ENCODE measurements around the gene MRPL38. TPM values are rescaled to one million over a fixed set of nuclear protein-coding genes. Genes with fewer than 3 reads are reported as not detected.

Gene MRPL38
- total RNA-seq, 2 donors from 2014 or later = 40.3 to 85.6 TPM

DNA sequence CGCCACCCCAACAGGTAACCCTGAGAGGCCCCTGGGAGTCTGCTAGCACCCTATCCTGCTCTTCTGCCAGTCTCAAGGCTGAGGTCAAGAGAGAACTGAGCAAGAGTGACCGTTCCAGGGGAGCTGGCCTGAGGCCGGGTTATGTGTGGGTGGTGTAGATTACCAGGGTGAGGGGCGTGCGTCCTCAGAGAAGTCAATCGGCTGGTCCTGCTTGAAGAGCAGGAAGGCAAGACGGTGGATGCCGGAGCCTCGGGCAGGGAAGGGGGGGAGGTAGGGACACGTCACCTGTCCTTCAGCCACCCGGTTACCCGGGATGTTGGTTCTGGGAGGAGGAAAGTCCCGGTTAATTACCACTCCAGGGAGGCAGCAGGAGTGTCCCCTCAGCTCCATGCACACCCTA lies 5.3 kb downstream of the MRPL38 start:
- WGBS = 79% methylated on average over 13 of the region's 13 CpGs
- Histone ChIP-seq H3K9me3 (no peaks in the 10 kb centered on the region), H3K4me1 (replicated peaks) (peaks cover 5% of the 10 kb centered on the region), H3K36me3 (peaks cover 9 to 18% of the 10 kb centered on the region in 2 donors), H3K27ac (no peak overlapping the region), H3K27me3 (replicated peaks; ENCODE audit: insufficient read depth) (no peaks in the 10 kb centered on the region), H3K4me3 (no peak overlapping the region)
- DNase-seq (ENCODE audit: low spot score) = no peak
- no peak for TF ChIP-seq POLR2A (IDR thresholded peaks at IDR 0.05)
- no peak for TF ChIP-seq CTCF (IDR thresholded peaks at IDR 0.05)
- no peak for TF ChIP-seq POLR2AphosphoS5 (IDR thresholded peaks at IDR 0.05)
- intact Hi-C loops (cut with DNase I) = loop anchor here (5.0 kb wide), 1 partner anchor 112 kb away; no protein-coding TSS in a partner anchor

- Histone ChIP-seq H3K9me3 (no peaks in the 10 kb centered on the region), H3K27ac (no peak overlapping the region), H3K4me3 (no peak overlapping the region), H3K27me3 (replicated peaks; ENCODE audit: insufficient read depth) (no peaks in the 10 kb centered on the region), H3K4me1 (replicated peaks) (peaks cover 3% of the 10 kb centered on the region), H3K36me3 (peaks cover 9 to 18% of the 10 kb centered on the region in 2 donors)
- WGBS = 90% methylated on average over 15 of the region's 16 CpGs
- TF ChIP-seq CTCF (IDR thresholded peaks at IDR 0.05) = no peak
- no peak for TF ChIP-seq POLR2A (IDR thresholded peaks at IDR 0.05)
- no peak for TF ChIP-seq POLR2AphosphoS5 (IDR thresholded peaks at IDR 0.05)
- DNase-seq (ENCODE audit: low spot score) = no peak
- intact Hi-C loops (cut with DNase I) = loop anchor here (5.0 kb wide), 1 partner anchor 111 kb away; no protein-coding TSS in a partner anchor
These were observed 5.9 kb downstream of the MRPL38 start for GRCh38 chr17:75898791-75899190.

- no peak for DNase-seq (ENCODE audit: low spot score)
- TF ChIP-seq CTCF (IDR thresholded peaks at IDR 0.05) = no peak
- no peak for TF ChIP-seq POLR2A (IDR thresholded peaks at IDR 0.05)
- no peak for TF ChIP-seq POLR2AphosphoS5 (IDR thresholded peaks at IDR 0.05)
- Histone ChIP-seq H3K4me1 (replicated peaks) (peaks cover 2% of the 10 kb centered on the region), H3K4me3 (no peak overlapping the region), H3K9me3 (no peaks in the 10 kb centered on the region), H3K36me3 (peaks cover 9 to 18% of the 10 kb centered on the region in 2 donors), H3K27me3 (replicated peaks; ENCODE audit: insufficient read depth) (no peaks in the 10 kb centered on the region), H3K27ac (no peak overlapping the region)
- 80% methylated on average over 8 of the region's 8 CpGs for WGBS
- intact Hi-C loops (cut with DNase I) = loop anchor here (5.0 kb wide), 1 partner anchor 111 kb away; no protein-coding TSS in a partner anchor
These were observed 6.6 kb downstream of the MRPL38 start for GRCh38 chr17:75898065-75898464.

- H3K4me3 ChIP-seq = peak overlapping the region; percentile 77 to 80
- peaks cover 2% of the 10 kb centered on the region for H3K4me1 ChIP-seq (replicated peaks)
- H3K27me3 ChIP-seq (replicated peaks; ENCODE audit: insufficient read depth) = no peaks in the 10 kb centered on the region
- peaks cover 9 to 11% of the 10 kb centered on the region in 2 donors for H3K36me3 ChIP-seq
- no peaks in the 10 kb centered on the region for H3K9me3 ChIP-seq
- H3K27ac ChIP-seq = peak overlapping the region; percentile 81 to 92
- 53% methylated on average over 36 of the region's 37 CpGs for WGBS
- DNase-seq (ENCODE audit: low spot score) = no peak
- intact Hi-C loops (cut with DNase I) = loop anchor here (2.0 to 5.0 kb wide), 2 partner anchors 41 to 110 kb away; no protein-coding TSS in a partner anchor
- TF ChIP-seq CTCF (IDR thresholded peaks at IDR 0.05) = no peak
- no peak for TF ChIP-seq POLR2A (IDR thresholded peaks at IDR 0.05)
- no peak for TF ChIP-seq POLR2AphosphoS5 (IDR thresholded peaks at IDR 0.05)
These were observed 7.3 kb downstream of the MRPL38 start for GRCh38 chr17:75897160-75898019.
